IMR-90 (cell line): Measurements from ENCODE around the gene SERPINB10. TPM values are rescaled to one million over a fixed set of nuclear protein-coding genes. Genes with fewer than 3 reads are reported as not detected.
A peak's percentile ranks its signal among the peaks of the same experiment; 100 is the strongest.

Source experiments
- ATAC-seq: fragments of 200-7000 bp; cut with Tn5 transposase; 2 replicates; pipeline ENCODE4 v1.9.1; 2020; ENCODE audit warnings: low read depth, mild to moderate bottlenecking, moderate library complexity
- BruUV-seq: library from RNA; stranded (reverse); fragments of 400-500 nt; replicated peaks from 2 replicates; lab custom pipeline; 2021; lab: Mats Ljungman, UMichigan
- CTCF ChIA-PET: fragments of 300-600 bp; formaldehyde crosslinking; extraction: SDS; loops from one replicate; lab custom pipeline; 2021; ENCODE audit warnings: antibody characterized with exemption; lab: Yijun Ruan, JAX
- POLR2A ChIA-PET: fragments of 300-600 bp; sonication (Branson Sonifier 250); formaldehyde crosslinking; loops from one replicate; lab custom pipeline; 2022; ENCODE audit warnings: antibody characterized with exemption; ENCODE audit not compliant: unreplicated experiment; lab: Charles Lee
- DNase-seq: peaks from one replicate; pipeline ENCODE4 v3.0.0; 2013
- H2AFZ ChIP-seq: replicated peaks from 2 replicates; pipeline ENCODE3; 2013; ENCODE audit warnings: low read length, mild to moderate bottlenecking; ENCODE audit not compliant: poor library complexity
- H2AK5ac ChIP-seq: 2 replicates; pipeline ENCODE4 v1.6.1; 2013; ENCODE audit warnings: low read depth, low read length, inconsistent platforms
- H2AK9ac ChIP-seq: replicated peaks from 2 replicates; pipeline ENCODE3; 2013; ENCODE audit warnings: mild to moderate bottlenecking, low read depth, low read length, moderate library complexity; ENCODE audit not compliant: poor library complexity
- H2BK120ac ChIP-seq: 2 replicates; pipeline ENCODE4 v1.6.1; 2013; ENCODE audit warnings: low read depth, low read length, inconsistent platforms
- H2BK15ac ChIP-seq: 3 replicates; pipeline ENCODE4 v1.6.1; 2013; ENCODE audit warnings: low read depth, low read length, inconsistent platforms
- H2BK20ac ChIP-seq: 2 replicates; pipeline ENCODE4 v1.6.1; 2013; ENCODE audit warnings: low read depth, mild to moderate bottlenecking, inconsistent platforms, low read length, moderate library complexity
- H2BK5ac ChIP-seq: 2 replicates; pipeline ENCODE4 v1.6.1; 2013; ENCODE audit warnings: mild to moderate bottlenecking, low read depth, low read length, inconsistent platforms; ENCODE audit not compliant: poor library complexity, severe bottlenecking
- H3K14ac ChIP-seq: replicated peaks from 2 replicates; pipeline ENCODE4 v1.6.1; 2013; ENCODE audit warnings: low read depth, low read length, inconsistent platforms
- H3K18ac ChIP-seq: 2 replicates; pipeline ENCODE4 v1.6.1; 2013; ENCODE audit warnings: low read depth, low read length, control low read depth
- H3K23ac ChIP-seq: 2 replicates; pipeline ENCODE4 v1.6.1; 2013; ENCODE audit warnings: low read depth, low read length, inconsistent platforms
- H3K27ac ChIP-seq: 2 replicates; pipeline ENCODE4 v1.5.1; 2013; ENCODE audit warnings: mild to moderate bottlenecking, control low read depth, low read length; ENCODE audit not compliant: insufficient read depth
- H3K27me3 ChIP-seq: 2 replicates; pipeline ENCODE4 v1.6.1; 2013; ENCODE audit warnings: low read length; ENCODE audit not compliant: control insufficient read depth, insufficient read depth
- H3K36me3 ChIP-seq: 2 replicates; pipeline ENCODE4 v1.6.1; 2013; ENCODE audit warnings: low read length, mixed read lengths; ENCODE audit not compliant: control insufficient read depth, insufficient read depth
- H3K4ac ChIP-seq: 2 replicates; pipeline ENCODE4 v1.6.1; 2013; ENCODE audit warnings: low read depth, low read length, inconsistent platforms
- H3K4me1 ChIP-seq: 2 replicates; pipeline ENCODE4 v1.6.1; 2013; ENCODE audit warnings: low read length, mixed read lengths; ENCODE audit not compliant: control insufficient read depth, insufficient read depth
- H3K4me2 ChIP-seq: 2 replicates; pipeline ENCODE4 v1.6.1; 2013; ENCODE audit warnings: low read depth, mild to moderate bottlenecking, control low read depth, low read length, moderate library complexity
- H3K4me3 ChIP-seq: 2 replicates; pipeline ENCODE4 v1.5.1; 2013; ENCODE audit warnings: low read depth, mild to moderate bottlenecking, control low read depth, low read length, moderate library complexity; ENCODE audit not compliant: insufficient read depth
- H3K56ac ChIP-seq: 2 replicates; pipeline ENCODE4 v1.6.1; 2013; ENCODE audit warnings: low read length, inconsistent platforms; ENCODE audit not compliant: insufficient read depth; ENCODE audit errors: extremely low read depth
- H3K79me1 ChIP-seq, 2 experiments: 2 replicates each; pipeline ENCODE4 v1.6.1; 2013; ENCODE audit warnings: low read length in 2 of 2, inconsistent platforms in 1 of 2, low read depth in 1 of 2
- H3K9ac ChIP-seq: 2 replicates; pipeline ENCODE4 v1.6.1; 2013; ENCODE audit warnings: low read depth, low read length, control low read depth
- H3K9me1 ChIP-seq: 2 replicates; pipeline ENCODE4 v1.6.1; 2013; ENCODE audit warnings: low read length, inconsistent platforms; ENCODE audit not compliant: insufficient read depth
- H3K9me3 ChIP-seq: 2 replicates; pipeline ENCODE4 v1.6.1; 2013; ENCODE audit warnings: low read length; ENCODE audit not compliant: control insufficient read depth, insufficient read depth
- H4K20me1 ChIP-seq: 2 replicates; pipeline ENCODE4 v1.6.1; 2013; ENCODE audit warnings: low read length, inconsistent platforms; ENCODE audit not compliant: insufficient read depth
- H4K5ac ChIP-seq: 2 replicates; pipeline ENCODE4 v1.6.1; 2013; ENCODE audit warnings: mild to moderate bottlenecking, low read depth, low read length, control low read depth
- H4K8ac ChIP-seq, 2 experiments: 2 replicates each; pipeline ENCODE4 v1.6.1; 2013; ENCODE audit warnings: low read depth in 2 of 2, low read length in 2 of 2, control low read depth in 1 of 2, inconsistent platforms in 1 of 2
- H4K91ac ChIP-seq: 2 replicates; pipeline ENCODE4 v1.6.1; 2013; ENCODE audit warnings: low read depth, low read length, inconsistent platforms; ENCODE audit not compliant: insufficient read depth
- BHLHE40 ChIP-seq: fragments of 150-350 bp; IDR thresholded peaks from 2 replicates; pipeline ENCODE4 v1.6.1; 2016; ENCODE audit warnings: mild to moderate bottlenecking, low read depth, low read length
- MAFK ChIP-seq: IDR thresholded peaks from 2 replicates; pipeline ENCODE4 v1.6.1; 2012; ENCODE audit warnings: low read depth, low read length, improper control_type of control experiment
- MAZ ChIP-seq: IDR thresholded peaks from 2 replicates; pipeline ENCODE4 v1.6.1; 2012; ENCODE audit warnings: low read depth, mild to moderate bottlenecking, low read length, improper control_type of control experiment, moderate library complexity, borderline replicate concordance
- MXI1 ChIP-seq: IDR thresholded peaks from 2 replicates; pipeline ENCODE4 v1.6.1; 2012; ENCODE audit warnings: low read depth, mild to moderate bottlenecking, low read length, moderate library complexity, borderline replicate concordance
- POLR2A ChIP-seq: IDR thresholded peaks from 2 replicates; pipeline ENCODE4 v1.6.1; 2012; ENCODE audit warnings: mild to moderate bottlenecking, low read depth, low read length
- RAD21 ChIP-seq: IDR thresholded peaks from 2 replicates; pipeline ENCODE4 v1.6.1; 2012; ENCODE audit warnings: low read length, improper control_type of control experiment
- RFX5 ChIP-seq: IDR thresholded peaks from 2 replicates; pipeline ENCODE4 v1.8.0; 2012; ENCODE audit warnings: low read depth, mild to moderate bottlenecking, low read length, moderate library complexity
- SMC3 ChIP-seq: fragments of 150-350 bp; IDR thresholded peaks from 2 replicates; pipeline ENCODE4 v1.6.1; 2016; ENCODE audit warnings: low read depth, mild to moderate bottlenecking, antibody characterized with exemption, low read length, moderate library complexity
- WGBS, 2 experiments: methylation state at CpG; one replicate each; pipeline versions ENCODE4 v1.1.5 to v1.1.7; 2013; ENCODE audit warnings: missing lambda C conversion rate in 2 of 2; ENCODE audit not compliant: insufficient read length in 1 of 2; ENCODE audit errors: extremely low coverage in 2 of 2; 5-methylcytosine and 5-hydroxymethylcytosine counted together
- dilution Hi-C: fragments of 300-500 bp; cut with HindIII; formaldehyde crosslinking; loops from one replicate; pipeline ENCODE4 v1.14.3; 2018; ENCODE audit warnings: low sequenced_read_pairs; ENCODE audit not compliant: unreplicated experiment
- in situ Hi-C: fragments of 300-500 bp; cut with MboI; formaldehyde crosslinking; loops from 3 replicates; pipeline ENCODE4 v1.14.3; 2019; ENCODE audit warnings: low sequenced_read_pairs, inconsistent platforms, mixed read lengths
- intact Hi-C: fragments of 100-400 bp; cut with micrococcal nuclease; formaldehyde crosslinking; loops from 2 replicates; pipeline ENCODE4 v1.10.0; 2022
- polyA plus RNA-seq, 3 experiments: library from polyadenylated mRNA; depleted of rRNA; stranded (reverse); fragments of >200 nt; gene quantifications; 2 replicates each; pipeline ENCODE4 v1.2.3, GENCODE V29; 2012; ENCODE audit warnings: low replicate concordance in 1 of 3
- total RNA-seq: library from RNA; depleted of rRNA; stranded (reverse); fragments of >200 nt; gene quantifications from 2 replicates; pipeline ENCODE4 v1.2.3, GENCODE V29; 2012
- TF ChIP-seq, protein P1 (sequence below): conservative IDR thresholded peaks from 2 replicates; pipeline ENCODE4 v1.5.1; 2012; ENCODE audit warnings: mild to moderate bottlenecking, low read depth, low read length, improper control_type of control experiment
- TF ChIP-seq, protein P2 (sequence below): fragments of 150-350 bp; IDR thresholded peaks from 2 replicates; pipeline ENCODE4 v1.6.1; 2017; ENCODE audit warnings: mild to moderate bottlenecking, antibody characterized with exemption, low read length, low read depth

SERPINB10 gene
- total and polyA plus RNA-seq, 2 of the 4 experiments (the other 2 are of a cell fraction) = not detected

DNA sequence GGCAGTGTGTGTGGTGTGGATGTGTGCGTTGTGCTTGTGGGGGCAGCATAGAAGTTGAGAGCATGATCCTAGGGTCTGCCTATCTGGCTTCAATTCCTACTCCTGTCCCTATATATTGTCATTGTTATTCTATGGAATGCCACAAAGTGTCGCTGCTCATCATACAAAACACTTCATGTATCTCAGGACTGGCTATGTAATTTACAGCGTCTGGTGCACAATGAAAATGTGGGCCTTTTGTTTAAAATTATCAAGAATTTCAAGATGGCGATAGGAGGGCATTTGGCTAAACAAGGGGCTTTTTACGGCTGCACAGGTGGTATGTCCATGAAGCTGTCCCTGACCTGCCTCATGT lies 16.8 kb upstream of the SERPINB10 start:
- no peaks in the 10 kb centered on the region for H3K9me3 ChIP-seq
- no peak overlapping the region for H2BK15ac ChIP-seq
- TF ChIP-seq, protein P1, sequence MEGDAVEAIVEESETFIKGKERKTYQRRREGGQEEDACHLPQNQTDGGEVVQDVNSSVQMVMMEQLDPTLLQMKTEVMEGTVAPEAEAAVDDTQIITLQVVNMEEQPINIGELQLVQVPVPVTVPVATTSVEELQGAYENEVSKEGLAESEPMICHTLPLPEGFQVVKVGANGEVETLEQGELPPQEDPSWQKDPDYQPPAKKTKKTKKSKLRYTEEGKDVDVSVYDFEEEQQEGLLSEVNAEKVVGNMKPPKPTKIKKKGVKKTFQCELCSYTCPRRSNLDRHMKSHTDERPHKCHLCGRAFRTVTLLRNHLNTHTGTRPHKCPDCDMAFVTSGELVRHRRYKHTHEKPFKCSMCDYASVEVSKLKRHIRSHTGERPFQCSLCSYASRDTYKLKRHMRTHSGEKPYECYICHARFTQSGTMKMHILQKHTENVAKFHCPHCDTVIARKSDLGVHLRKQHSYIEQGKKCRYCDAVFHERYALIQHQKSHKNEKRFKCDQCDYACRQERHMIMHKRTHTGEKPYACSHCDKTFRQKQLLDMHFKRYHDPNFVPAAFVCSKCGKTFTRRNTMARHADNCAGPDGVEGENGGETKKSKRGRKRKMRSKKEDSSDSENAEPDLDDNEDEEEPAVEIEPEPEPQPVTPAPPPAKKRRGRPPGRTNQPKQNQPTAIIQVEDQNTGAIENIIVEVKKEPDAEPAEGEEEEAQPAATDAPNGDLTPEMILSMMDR = 0 out of 2 replicates have a peak, but pooled peaks have one; percentile 14
- TF ChIP-seq POLR2A (no peak), SMC3 (0 out of 2 replicates have a peak, but pooled peaks have one; percentile 5), RFX5 (no peak), RAD21 (peak; percentile 18; the same call in 1 of the 2 replicates), MAFK (no peak), MAZ (no peak), BHLHE40 (no peak), MXI1 (no peak)
- TF ChIP-seq, protein P2, sequence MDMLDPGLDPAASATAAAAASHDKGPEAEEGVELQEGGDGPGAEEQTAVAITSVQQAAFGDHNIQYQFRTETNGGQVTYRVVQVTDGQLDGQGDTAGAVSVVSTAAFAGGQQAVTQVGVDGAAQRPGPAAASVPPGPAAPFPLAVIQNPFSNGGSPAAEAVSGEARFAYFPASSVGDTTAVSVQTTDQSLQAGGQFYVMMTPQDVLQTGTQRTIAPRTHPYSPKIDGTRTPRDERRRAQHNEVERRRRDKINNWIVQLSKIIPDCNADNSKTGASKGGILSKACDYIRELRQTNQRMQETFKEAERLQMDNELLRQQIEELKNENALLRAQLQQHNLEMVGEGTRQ = no peak
- no peaks in the 10 kb centered on the region for H3K4me1 ChIP-seq
- H2AK9ac ChIP-seq = no peak overlapping the region
- no peak overlapping the region for H4K91ac ChIP-seq
- H4K20me1 ChIP-seq = no peaks in the 10 kb centered on the region
- no peak overlapping the region for H4K5ac ChIP-seq
- WGBS, 2 experiments = 70% methylated on average over 2 of the region's 5 CpGs; no CpG with 5 or more reads in 1 of the 2 experiments
- CTCF ChIA-PET = no interaction called here
- H2AFZ ChIP-seq = no peak overlapping the region
- dilution Hi-C loops (no loop called here), intact Hi-C loops (no loop called here), in situ Hi-C loops (no loop called here)
- H3K79me1 ChIP-seq = no peaks in the 10 kb centered on the region
- H3K36me3 ChIP-seq = no peaks in the 10 kb centered on the region
- H3K9me1 ChIP-seq = no peaks in the 10 kb centered on the region; the same call in 1 of the 2 replicates
- BruUV-seq = no TSS peak
- POLR2A ChIA-PET = no interaction called here
- H2BK5ac ChIP-seq = no peak overlapping the region
- H3K4me3 ChIP-seq = no peak overlapping the region
- H3K56ac ChIP-seq = no peak overlapping the region
- no peak overlapping the region for H3K23ac ChIP-seq
- H3K4ac ChIP-seq = no peak overlapping the region
- H3K4me2 ChIP-seq = no peak overlapping the region
- no peak overlapping the region for H3K27ac ChIP-seq
- ATAC-seq (no peak), DNase-seq (peak; percentile 18)
- no peak overlapping the region for H3K18ac ChIP-seq
- no peak overlapping the region for H2AK5ac ChIP-seq
- no peak overlapping the region for H3K9ac ChIP-seq
- H3K14ac ChIP-seq = no peak overlapping the region
- H4K8ac ChIP-seq = no peak overlapping the region
- H3K27me3 ChIP-seq = peaks cover 2% of the 10 kb centered on the region; the same call in 1 of the 2 replicates
- no peak overlapping the region for H2BK120ac ChIP-seq
- no peak overlapping the region for H2BK20ac ChIP-seq
